NCI-H1105 treated with DMSO at 0.1 percent for 48 hours (cell line): ENCODE data around the gene SMOC2.
"Not testable (repeated sequence)": the region's sequence is repeated elsewhere in the genome, so short reads cannot be mapped to it uniquely, and the experiment has no call there.

ENCODE experiments used
- DNase-seq: peaks from one replicate; lab custom pipeline; 2025; lab: John Stamatoyannopoulos, UW

The SMOC2 gene

DNA sequence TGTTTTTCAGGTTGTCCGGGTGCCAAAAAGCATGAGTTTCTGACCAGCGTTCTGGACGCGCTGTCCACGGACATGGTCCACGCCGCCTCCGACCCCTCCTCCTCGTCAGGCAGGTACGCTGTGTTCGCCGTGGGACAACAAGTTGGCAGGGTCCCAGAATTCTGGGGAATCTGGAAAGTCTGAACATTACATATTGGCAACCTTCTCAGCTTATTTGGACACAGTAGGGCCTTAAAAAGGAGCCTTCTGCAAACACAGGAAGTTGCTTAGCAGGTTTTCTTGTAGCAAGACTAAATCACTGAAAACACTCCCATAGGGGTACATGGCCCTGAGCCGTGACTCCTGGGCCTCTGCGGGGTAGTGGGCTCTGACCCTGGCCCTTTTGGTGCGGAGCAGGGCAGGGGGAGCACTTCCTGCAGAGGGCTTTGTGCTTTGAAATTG is 209.7 kb downstream of the SMOC2 start:
- no peak for DNase-seq

GRCh38 chr6:168655462-168656152 is 214.6 kb downstream of the SMOC2 start:
- no peak for DNase-seq

- DNase-seq: no peak
Measured at GRCh38 chr6:168658059-168658458, 217.1 kb downstream of the SMOC2 start.

GRCh38 chr6:168660400-168660945 is 219.5 kb downstream of the SMOC2 start:
- DNase-seq: no peak

DNA sequence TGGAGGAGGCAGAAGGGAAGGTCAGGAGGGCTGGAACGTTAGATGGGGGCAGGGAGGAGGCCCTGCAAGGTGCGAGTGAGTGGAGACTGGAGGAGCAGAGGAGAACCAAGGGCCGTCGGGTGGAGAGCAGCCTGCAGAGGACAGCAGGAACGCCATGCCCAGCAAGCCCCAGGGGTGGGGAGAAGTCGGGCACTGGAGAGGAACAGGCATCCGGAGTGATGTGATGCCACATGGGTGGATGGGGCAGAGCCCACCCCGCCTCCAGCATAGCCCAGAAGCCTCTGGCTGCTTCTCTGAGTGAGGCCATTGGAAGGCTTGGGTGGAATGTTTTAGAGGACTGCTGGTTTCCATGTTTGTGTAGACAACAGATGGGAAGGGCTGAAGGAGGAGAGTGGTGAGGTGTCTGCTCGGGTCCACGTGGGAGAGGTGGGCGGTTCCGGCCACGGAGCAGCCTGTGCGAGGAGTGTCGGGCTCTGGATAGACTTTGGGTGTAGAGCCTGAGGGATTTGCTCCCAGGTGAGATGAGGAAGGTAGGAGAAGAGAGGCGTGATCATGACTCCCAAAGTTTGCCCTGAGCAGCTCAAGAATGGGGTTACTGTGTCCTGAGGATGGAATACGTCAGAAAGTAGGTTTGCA is 221.4 kb downstream of the SMOC2 start:
- no peak for DNase-seq

- no peak for DNase-seq
Measured at GRCh38 chr6:168663041-168663440, 222.1 kb downstream of the SMOC2 start.

DNA sequence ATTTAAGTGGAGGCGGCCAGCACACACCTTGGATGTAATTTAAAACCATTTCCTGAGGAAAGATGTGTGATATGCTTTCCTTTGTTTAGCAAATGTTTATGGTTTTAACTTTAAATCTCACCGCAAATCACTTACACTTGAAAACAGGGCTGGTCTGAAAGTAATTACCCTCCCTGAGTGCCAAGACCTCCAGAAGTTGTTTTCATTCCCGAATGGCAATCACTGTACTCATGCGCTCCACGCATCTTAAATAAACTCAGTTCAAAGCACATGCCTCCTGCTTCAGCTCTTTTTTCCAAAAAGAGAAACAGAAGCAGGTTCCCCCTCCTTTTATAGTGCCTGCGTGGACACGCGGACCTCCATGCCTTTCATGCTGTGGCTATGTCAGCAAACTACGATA is 224.0 kb downstream of the SMOC2 start:
- peak; percentile 82 for DNase-seq

- DNase-seq: no peak
Measured at GRCh38 chr6:168666170-168666569, 225.2 kb downstream of the SMOC2 start.

DNA sequence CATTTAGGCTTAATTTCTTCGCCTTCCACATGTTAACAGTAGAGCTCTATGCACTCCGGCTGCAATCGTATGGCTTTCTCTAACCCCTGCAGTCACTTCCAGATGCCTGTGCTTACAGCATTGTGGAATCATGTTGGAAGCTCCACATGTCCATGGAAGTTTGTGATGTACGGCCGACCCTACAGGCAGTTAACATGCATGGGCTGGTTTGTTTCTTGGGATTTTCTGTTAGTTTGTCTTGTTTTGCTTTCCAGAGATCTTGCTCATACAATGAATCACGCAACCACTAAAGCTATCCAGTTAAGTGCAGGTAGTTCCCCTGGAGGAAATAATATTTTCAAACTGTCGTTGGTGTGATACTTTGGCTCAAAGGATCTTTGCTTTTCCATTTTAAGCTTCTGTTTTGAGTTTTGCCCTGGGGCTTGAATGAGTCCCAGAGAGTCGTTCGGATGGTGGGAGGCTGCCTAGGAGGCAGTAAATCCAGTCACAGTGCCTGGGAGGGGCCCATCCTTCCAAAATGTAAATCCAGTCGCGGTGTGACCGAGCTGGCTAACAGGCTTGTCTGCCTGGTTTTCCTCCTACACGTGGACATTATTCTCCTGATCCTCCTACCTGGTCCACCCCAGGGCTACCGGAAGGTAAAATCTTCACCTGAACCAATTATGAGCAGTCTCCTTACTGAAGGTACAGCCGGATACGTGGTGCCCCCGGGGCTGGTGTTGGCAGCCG is 225.9 kb downstream of the SMOC2 start:
- DNase-seq: no peak

- no peak for DNase-seq
Measured at GRCh38 chr6:168667428-168667805, 226.4 kb downstream of the SMOC2 start.

DNA sequence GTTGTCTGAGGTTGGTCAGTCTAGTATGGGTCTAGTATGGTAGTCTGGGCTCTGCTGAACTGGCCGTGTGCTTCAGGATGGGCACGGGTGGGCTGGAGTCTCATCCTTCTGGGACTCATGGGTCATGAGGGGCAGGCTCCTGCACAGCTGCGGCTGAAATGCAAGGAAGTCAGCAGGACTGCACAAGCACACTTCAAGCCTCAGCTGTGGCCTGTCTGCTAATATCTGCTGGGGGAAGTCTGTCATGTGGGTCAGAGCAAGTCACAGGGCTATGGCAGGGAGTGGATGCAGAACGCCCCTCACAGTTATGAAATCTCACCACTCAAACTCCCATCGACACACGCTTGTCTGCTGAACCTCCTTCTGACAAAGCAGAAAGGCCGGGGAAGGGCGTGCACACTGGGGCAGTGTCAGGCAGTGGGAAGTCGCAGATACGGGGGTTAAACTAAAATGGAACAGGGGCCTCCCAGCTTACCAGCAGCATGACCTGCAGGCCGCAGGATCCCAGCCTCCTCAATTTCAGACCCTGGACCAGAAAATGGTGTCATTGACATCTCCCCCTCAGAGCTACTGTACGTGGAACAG is 229.5 kb downstream of the SMOC2 start:
- DNase-seq: no peak

- DNase-seq: no peak
Measured at GRCh38 chr6:168671028-168671862, 230.3 kb downstream of the SMOC2 start.

DNA sequence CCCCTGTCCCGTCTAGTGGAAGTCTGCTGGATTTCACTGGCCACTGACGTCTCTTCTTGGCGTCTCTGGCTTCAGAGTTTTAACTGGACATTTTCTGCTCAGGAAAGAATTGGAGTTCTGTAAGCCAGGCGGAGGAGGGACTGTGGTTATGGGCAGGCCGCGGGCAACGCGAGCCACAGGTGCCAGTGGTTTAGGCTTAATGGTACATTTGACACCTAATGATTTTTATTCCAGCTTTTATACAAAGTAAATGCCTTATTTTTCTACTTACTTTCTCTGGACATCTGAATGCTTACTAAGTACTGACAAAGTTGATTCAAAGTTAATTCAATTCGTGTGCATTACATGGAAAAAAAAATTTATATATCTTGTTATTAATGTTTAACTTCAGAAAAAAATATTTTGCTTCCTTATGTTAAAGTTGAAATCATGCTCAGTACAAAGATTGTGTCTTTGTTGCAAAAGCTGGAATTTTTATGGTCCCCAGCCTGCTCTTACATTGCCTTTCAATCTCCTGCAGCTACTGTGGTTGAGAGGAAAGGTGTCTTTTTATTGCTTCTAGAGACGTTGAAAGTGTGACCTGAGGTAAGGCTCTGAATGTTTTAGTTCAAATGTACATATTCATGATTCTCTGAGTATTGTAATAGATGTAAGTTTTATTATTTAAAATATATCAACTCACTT is 231.0 kb downstream of the SMOC2 start:
- DNase-seq: no peak

DNA sequence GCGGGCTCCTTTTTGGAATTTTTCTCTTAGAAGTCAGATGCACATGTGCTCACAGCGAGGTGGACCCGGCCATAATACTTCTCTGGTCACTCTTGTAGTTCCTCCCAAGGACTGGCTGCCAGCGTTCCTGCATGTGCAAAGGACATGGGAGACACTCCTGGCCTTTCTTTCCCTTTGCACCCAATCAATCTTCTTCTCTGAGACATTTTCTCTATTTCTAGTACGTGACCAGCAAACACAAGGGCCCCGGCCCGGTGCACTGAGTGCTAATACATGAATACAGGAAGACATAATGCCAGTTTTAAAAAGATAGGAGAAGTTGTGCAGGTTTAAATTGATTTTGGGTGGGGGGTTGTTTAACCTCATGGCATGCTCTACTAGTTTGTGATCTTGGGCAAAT is 233.6 kb downstream of the SMOC2 start:
- DNase-seq: no peak

DNA sequence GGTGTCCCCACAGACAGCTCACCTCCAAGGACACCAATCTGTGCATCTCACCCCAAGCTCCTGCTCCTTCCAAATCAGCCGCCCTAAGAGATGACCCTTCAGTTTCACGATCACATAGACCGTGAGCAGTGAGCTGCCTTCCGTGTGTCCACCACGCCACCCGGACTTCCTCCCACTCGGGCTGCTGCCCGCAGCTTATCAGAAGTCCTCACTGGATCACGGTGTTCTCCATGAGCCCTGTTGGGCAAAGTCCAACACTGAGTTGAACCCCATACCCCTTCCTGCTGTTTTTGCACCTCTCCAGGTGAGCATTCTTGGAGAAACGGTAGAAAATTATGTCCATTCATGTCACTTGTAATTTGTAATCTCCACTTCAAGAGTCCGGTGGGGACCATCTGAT is 234.4 kb downstream of the SMOC2 start:
- no peak for DNase-seq

- DNase-seq: no peak
Measured at GRCh38 chr6:168675933-168676551, 235.1 kb downstream of the SMOC2 start.

DNA sequence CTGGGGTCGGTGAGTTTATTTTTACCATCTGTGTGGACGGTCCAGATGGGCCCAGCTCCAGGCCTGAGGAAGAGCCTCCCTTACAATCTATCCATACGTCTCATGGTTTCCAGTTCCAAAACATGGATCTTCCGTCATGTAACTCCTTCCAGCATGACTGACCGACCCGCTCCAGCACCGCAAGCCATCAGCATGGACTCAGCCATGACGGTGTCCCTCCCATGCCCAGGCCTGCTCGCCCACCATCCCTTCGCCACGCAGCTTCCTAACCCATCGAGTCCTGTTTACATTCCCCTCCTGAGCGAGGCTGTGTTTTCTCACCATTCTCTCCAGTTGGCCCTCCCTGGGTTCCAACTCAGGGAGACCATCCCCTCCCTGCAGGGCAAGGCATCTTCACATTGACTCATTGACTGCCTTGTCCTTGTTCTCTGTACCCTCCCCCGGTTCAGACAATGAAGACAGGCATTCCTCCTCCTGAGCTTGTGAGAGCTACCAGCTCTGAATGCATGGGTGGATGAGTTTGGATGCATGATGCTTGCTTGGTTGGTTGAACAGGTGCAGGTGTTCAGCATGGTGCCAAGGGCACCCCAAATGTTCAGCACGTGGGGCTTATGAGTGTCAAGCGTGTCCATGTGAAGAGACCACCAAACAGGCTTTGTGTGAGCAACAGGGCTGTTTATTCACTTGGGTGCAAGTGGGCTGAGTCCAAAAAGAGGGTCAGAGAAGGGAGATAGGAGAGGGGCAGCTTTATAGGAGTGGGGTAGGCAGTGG is 235.8 kb downstream of the SMOC2 start:
- DNase-seq: no peak

DNA sequence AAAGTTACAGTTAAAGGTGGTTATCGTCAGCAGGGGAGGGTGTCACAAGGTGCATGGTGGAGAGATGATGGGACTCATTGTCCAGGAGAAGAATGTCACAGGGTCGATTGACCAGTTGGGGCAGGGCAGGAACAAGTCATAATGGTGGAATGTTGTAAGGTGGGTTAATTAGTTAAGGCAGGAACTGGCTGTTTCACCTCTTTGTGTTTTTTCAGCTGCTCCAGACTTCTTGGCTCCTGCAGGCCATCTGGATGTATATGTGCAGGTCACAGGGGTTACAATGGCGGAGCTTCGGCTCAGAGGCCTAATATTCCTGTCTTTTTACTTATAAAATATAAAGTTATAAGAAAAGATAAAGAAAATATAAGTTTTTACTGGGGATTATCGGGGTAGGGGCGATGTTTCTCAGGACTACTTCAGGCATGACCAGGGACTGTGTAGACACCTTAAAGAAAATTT is 236.4 kb downstream of the SMOC2 start:
- not testable (repeated sequence) for DNase-seq

GRCh38 chr6:168678077-168678476 is 237.1 kb downstream of the SMOC2 start:
- DNase-seq: peak; percentile 26

DNA sequence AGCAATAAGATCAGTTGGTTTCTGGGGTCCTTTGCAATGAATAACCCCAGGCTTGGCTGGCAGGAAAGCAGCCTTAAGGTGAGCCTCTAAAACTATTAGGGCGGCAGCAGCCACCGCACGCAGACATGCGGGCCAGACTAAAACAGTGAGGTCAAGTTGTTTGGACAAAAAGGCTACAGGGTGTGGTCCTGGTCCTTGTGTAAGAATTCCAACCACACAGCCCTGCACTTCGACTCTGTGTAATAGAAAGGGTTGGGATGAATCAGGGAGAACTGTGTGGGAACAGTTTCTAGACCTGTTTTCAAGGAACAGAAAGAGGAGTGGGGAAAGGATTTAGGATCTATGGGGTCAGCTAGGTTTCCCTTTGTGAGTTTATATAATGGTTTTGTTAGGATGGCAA is 237.6 kb downstream of the SMOC2 start:
- DNase-seq: no peak
